ENCODE measurements around the gene KMT2E. TPM values are rescaled to one million over a fixed set of nuclear protein-coding genes. Genes with fewer than 3 reads are reported as not detected.

KMT2E gene
- total and polyA plus RNA-seq, 2 experiments from 2014 or later, result 78.4 to 131 TPM

DNA sequence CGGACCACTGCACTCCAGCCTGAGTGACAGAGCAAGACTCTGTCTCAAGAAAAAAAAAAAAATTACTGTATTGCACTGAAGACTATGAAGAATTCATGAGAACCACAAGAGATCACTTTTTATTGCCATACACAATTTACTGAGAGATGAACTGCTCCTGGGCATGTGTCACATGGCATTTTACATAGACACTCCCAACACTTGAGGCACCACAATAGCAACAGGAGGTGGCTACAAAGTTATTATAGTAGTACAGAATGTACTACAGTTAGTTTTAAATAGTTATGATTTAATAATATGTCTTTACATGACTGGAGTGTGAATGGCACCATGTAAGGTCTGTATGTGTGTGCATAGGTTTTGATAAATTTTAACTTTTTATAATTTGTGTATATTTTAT lies 70.6 kb downstream of the KMT2E start:
- TF ChIP-seq, protein P1, sequence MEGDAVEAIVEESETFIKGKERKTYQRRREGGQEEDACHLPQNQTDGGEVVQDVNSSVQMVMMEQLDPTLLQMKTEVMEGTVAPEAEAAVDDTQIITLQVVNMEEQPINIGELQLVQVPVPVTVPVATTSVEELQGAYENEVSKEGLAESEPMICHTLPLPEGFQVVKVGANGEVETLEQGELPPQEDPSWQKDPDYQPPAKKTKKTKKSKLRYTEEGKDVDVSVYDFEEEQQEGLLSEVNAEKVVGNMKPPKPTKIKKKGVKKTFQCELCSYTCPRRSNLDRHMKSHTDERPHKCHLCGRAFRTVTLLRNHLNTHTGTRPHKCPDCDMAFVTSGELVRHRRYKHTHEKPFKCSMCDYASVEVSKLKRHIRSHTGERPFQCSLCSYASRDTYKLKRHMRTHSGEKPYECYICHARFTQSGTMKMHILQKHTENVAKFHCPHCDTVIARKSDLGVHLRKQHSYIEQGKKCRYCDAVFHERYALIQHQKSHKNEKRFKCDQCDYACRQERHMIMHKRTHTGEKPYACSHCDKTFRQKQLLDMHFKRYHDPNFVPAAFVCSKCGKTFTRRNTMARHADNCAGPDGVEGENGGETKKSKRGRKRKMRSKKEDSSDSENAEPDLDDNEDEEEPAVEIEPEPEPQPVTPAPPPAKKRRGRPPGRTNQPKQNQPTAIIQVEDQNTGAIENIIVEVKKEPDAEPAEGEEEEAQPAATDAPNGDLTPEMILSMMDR (IDR thresholded peaks at IDR 0.05; ENCODE audit: low read depth, low read length), result no peak
- no peak for DNase-seq (ENCODE audit: low read depth in 1 of 2, low spot score in 1 of 2)
- H3K4me3 ChIP-seq, result no peak overlapping the region
- no peaks in the 10 kb centered on the region for H3K27me3 ChIP-seq
- no peaks in the 10 kb centered on the region for H3K9me3 ChIP-seq (ENCODE audit: low read depth)
- H3K36me3 ChIP-seq, result peaks cover 57% of the 10 kb centered on the region
- H3K4me1 ChIP-seq (ENCODE audit: low read depth), result no peaks in the 10 kb centered on the region
- no peak overlapping the region for H3K27ac ChIP-seq

DNA sequence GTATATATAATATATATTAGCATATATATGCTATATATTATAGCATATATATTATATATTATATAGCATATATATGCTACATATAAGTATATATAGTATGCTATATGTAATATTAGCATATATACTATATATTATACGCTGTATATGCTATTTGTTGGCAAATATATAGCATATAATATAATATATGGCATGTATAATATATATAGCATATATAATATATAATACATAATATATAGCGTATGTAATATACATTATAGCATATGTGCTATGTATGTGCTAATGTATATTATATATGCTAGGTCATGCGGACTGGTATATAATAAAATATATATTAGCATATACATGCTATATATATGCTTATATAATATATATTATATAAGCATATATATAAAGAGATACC lies 72.8 kb downstream of the KMT2E start:
- Histone ChIP-seq H3K27ac (no peak overlapping the region), H3K4me1 (ENCODE audit: low read depth) (no peaks in the 10 kb centered on the region), H3K4me3 (no peak overlapping the region), H3K36me3 (peaks cover 58% of the 10 kb centered on the region), H3K9me3 (ENCODE audit: low read depth) (no peaks in the 10 kb centered on the region), H3K27me3 (no peaks in the 10 kb centered on the region)
- no peak for DNase-seq (ENCODE audit: low read depth in 1 of 2, low spot score in 1 of 2)
- TF ChIP-seq, protein P1 (IDR thresholded peaks at IDR 0.05; ENCODE audit: low read depth, low read length), result no peak

DNA sequence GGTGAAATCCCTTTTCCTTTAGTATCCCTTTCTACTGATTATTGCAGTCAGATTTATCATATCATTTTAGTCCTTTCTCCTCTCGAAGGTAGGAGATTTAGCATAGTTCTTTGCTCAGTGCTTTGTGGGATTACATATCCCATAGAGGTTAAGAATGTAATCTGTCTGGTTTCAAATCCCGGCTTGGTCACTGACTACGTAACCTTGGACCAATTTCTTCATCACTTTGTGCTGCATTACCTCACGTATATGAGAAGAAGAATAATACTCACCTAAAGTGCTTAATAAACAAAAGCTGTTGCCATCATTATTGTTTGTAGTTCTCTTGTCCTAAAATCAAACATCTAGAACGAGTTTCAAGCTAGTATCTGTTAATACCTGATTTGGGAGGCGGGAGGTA lies 74.0 kb downstream of the KMT2E start:
- peaks cover 55% of the 10 kb centered on the region for H3K36me3 ChIP-seq
- H3K27me3 ChIP-seq, result no peaks in the 10 kb centered on the region
- H3K27ac ChIP-seq, result no peak overlapping the region
- DNase-seq (ENCODE audit: low read depth in 1 of 2, low spot score in 1 of 2), result no peak
- TF ChIP-seq, protein P1 (IDR thresholded peaks at IDR 0.05; ENCODE audit: low read depth, low read length), result no peak
- no peaks in the 10 kb centered on the region for H3K9me3 ChIP-seq (ENCODE audit: low read depth)
- no peak overlapping the region for H3K4me3 ChIP-seq
- no peaks in the 10 kb centered on the region for H3K4me1 ChIP-seq (ENCODE audit: low read depth)

DNA sequence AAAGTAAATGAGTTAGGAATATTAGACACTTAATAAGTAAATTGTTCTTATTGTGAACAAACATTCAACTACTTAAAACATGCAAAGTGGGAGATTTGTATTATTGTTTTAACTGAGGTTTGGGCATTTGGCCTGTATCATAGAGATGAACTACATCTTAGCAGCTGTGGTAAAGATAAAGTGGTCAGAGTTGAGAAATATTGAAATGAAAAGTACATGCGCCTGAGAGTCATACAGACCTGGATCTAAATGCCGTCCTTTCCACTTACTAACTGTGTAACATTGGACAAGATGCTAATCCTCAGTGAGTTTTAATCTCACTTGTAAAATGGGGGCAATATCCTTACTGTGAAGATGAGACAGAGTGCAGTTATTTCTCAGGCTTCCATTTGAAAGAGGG lies 74.5 kb downstream of the KMT2E start:
- Histone ChIP-seq H3K9me3 (ENCODE audit: low read depth) (no peaks in the 10 kb centered on the region), H3K27ac (no peak overlapping the region), H3K36me3 (peaks cover 54% of the 10 kb centered on the region), H3K4me1 (ENCODE audit: low read depth) (no peaks in the 10 kb centered on the region), H3K27me3 (no peaks in the 10 kb centered on the region), H3K4me3 (no peak overlapping the region)
- DNase-seq (ENCODE audit: low read depth in 1 of 2, low spot score in 1 of 2), result peak in 1 of 2 donors; percentile 31
- TF ChIP-seq, protein P1 (IDR thresholded peaks at IDR 0.05; ENCODE audit: low read depth, low read length), result no peak

DNA sequence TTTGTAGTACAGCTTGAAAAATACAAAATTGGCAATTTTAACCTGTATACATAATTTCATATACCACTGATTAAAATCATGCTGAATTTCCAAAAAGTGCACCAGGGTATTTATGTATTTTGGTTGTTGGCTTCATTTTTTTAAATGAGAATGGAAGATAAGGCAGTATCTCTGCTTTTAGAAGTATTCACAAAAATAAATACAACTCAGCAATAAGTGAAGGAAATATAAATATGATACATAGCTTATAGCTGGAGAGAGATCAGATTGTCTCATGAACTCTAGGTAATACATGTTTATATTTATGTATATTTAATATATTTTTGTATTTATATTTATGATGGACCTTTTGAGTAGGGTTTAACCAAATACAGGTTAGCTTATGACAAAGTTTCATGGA lies 81.0 kb downstream of the KMT2E start:
- Histone ChIP-seq H3K9me3 (ENCODE audit: low read depth) (no peaks in the 10 kb centered on the region), H3K4me1 (ENCODE audit: low read depth) (no peaks in the 10 kb centered on the region), H3K27me3 (no peaks in the 10 kb centered on the region), H3K4me3 (no peak overlapping the region), H3K36me3 (peaks cover 66% of the 10 kb centered on the region), H3K27ac (peak overlapping the region; percentile 35)
- TF ChIP-seq, protein P1 (IDR thresholded peaks at IDR 0.05; ENCODE audit: low read depth, low read length), result no peak
- no peak for DNase-seq (ENCODE audit: low read depth in 1 of 2, low spot score in 1 of 2)

DNA sequence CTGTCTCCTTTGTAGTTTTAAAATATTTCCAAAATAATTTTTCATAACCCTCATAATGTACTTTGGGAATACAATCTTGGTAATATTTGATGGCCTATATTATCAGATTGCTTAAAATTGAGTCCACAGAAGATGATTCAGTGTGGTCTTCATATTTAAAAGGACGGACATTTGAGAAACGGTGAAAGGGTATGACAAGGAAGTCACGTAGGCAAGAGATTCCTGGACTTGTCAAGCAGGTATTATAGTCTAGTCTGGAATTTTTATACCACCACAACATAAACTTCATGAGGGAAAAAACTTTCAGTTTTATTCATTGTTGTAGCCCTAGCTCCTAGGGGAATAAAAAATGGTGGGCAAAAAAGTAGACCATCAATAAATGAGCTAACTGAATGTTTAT lies 82.3 kb downstream of the KMT2E start:
- H3K4me3 ChIP-seq, result no peak overlapping the region
- TF ChIP-seq, protein P1 (IDR thresholded peaks at IDR 0.05; ENCODE audit: low read depth, low read length), result no peak
- H3K27me3 ChIP-seq, result no peaks in the 10 kb centered on the region
- H3K9me3 ChIP-seq (ENCODE audit: low read depth), result no peaks in the 10 kb centered on the region
- peaks cover 64% of the 10 kb centered on the region for H3K36me3 ChIP-seq
- DNase-seq (ENCODE audit: low read depth in 1 of 2, low spot score in 1 of 2), result no peak
- H3K27ac ChIP-seq, result peak overlapping the region; percentile 50
- no peaks in the 10 kb centered on the region for H3K4me1 ChIP-seq (ENCODE audit: low read depth)
